Sigmoid colon (tissue), 3 donors: Measurements from ENCODE around the gene CYBRD1.

ENCODE experiments used
- CTCF ChIP-seq, 4 experiments: fragments of 450-650 bp in 3 of 4; fragments of 200-600 bp in 1 of 4; IDR thresholded peaks; one replicate each; pipeline ENCODE4 v1.5.1; 2016 to 2019; ENCODE audit warnings: antibody characterized with exemption in 4 of 4, mild to moderate bottlenecking in 3 of 4, moderate library complexity in 2 of 4
- POLR2A ChIP-seq, 2 donors: fragments of 450-650 bp; IDR thresholded peaks; one replicate each; pipeline ENCODE4 v1.6.1; 2016; ENCODE audit warnings: antibody characterized with exemption in 2 of 2, mild to moderate bottlenecking in 2 of 2, moderate library complexity in 2 of 2

DNA sequence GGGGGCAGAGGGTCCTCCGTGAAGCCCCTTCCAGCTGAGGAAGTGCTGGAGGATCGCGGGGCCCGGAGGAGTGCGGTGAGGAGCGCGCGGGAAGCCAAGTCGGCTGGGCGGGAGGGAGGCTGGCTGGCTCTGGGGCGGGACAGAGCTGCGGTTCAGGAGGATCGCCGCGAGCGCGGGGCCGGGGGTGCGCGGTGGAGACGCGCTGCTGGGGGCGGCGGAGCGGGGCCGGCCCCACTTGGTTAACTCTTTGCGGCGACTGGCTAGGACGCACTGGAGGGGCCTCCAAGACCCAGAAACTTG lies 464 bp downstream of the CYBRD1 start:
- TF ChIP-seq POLR2A (IDR thresholded peaks at IDR 0.05) (no peak), CTCF (IDR thresholded peaks at IDR 0.05) (no peak)
